Frontal cortex (tissue), 4 donors: Measurements from ENCODE around the gene TNFSF4. TPM values are rescaled to one million over a fixed set of nuclear protein-coding genes. Genes with fewer than 3 reads are reported as not detected.
"Not testable (repeated sequence)": the region's sequence is repeated elsewhere in the genome, so short reads cannot be mapped to it uniquely, and the experiment has no call there.

Experiments
- DNase-seq, 2 donors: peaks; one replicate each; pipeline ENCODE4 v3.0.0; 2012; ENCODE audit warnings: low spot score in 2 of 2
- FAIRE-seq: peaks from 2 replicates; lab custom pipeline; 2012; peaks lifted over from hg19 to GRCh38; lab: Jason Lieb, UNC
- total RNA-seq: library from RNA; depleted of rRNA; stranded (reverse); fragments of >200 nt; gene quantifications from one replicate; pipeline ENCODE4 v1.2.3, GENCODE V29; 2014
- donor health status: control.
- donor health status: control.
- donor health status: control.

TNFSF4 gene
- total RNA-seq, 1 donor from 2014 or later = 0.41 TPM

DNA sequence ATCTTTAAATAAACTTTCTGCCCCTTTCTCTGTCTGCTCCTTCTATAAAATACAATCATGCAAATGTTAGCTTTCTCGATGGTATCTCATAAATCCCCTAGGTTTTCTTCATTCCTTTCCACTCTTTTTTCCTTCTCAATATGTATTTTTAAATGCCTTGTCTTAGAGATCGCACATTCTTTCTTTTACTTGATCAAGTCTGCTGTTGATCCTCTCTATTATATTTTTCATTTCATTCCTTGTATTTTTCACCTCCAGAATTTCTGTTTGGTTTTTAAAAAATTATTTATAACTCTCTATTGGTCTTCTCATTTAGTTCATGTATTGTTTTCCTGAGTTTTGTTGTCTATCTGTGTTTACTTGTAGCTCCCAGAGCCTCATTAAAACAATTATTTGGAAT lies 36.0 kb downstream of the TNFSF4 start:
- DNase-seq = no peak
- FAIRE-seq = no peak

DNA sequence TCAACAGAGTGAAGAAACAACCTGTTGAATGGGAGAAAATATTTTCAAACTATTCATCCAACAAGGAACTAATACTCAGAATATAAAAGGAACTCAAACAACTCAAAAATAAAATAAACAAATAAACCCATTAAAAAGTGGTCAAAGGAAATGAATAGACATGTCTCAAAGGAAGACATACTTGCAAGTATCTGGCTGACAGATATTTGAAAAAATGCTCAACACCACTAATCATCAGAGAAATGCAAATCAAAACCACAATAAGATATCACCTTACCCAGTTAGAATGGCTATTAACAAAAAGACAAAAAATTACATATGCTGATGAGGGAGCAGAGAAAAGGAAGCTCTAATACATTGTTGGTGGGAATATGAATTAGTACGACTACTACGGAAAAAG lies 38.2 kb downstream of the TNFSF4 start:
- FAIRE-seq (peak; percentile 17), DNase-seq (no peak)

DNA sequence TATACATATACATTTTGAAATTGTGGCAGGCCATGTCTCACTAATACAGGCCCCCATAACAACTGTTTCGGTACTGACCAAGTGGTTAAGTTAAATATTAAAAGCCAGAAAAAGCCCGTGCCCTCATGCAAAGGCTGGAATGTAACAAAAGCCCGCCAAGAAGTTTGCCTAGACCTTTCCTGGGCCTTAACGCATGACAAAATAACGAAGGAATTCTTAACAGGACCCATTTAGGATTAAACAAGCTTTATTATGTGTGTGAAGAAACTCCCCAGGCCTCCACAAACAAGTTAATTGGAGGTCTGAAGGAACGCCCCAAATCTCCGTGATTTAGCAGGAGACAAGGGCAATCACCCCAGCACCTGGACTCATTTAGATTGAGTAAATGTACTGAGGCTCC lies 42.4 kb downstream of the TNFSF4 start:
- FAIRE-seq = no peak
- DNase-seq = no peak

DNA sequence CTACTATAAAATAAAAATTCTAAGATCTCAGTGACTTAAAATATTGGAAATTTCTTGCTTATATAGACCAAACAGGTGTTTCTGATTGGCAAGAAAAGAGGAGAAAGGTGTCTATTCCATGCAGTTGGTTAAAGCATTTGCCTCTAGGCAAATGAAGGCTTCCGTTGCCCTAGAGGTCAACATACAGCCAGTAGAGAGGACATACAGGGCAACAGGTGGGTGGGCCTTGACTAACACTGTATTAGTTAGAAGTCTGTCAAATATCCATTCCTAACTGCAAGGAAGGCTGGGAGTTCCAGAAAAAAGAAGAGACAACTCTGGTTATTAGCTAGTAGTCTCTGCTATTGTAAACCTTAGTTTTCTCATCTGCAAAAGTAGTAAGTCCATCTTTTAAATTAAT lies 43.0 kb downstream of the TNFSF4 start:
- no peak for FAIRE-seq
- DNase-seq = no peak

DNA sequence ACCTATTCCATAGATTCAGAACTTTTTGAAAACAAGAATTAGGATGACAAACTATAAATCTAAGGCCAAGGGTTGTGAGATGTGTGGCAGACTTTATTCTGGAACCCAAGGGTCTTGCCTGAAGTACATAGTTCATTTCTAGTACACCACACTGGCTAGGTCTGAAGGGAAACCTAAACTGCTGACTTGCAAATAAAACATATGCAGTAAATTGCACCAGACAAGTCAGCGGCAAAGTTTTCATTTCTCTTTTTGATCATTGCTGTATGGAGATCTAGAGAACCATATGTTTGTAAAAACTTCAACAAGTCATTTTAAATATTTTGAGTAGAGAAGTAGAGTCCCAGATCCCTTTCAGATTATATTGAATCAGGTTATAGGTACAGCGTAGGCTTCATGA lies 43.9 kb downstream of the TNFSF4 start:
- FAIRE-seq (no peak), DNase-seq (no peak)

DNA sequence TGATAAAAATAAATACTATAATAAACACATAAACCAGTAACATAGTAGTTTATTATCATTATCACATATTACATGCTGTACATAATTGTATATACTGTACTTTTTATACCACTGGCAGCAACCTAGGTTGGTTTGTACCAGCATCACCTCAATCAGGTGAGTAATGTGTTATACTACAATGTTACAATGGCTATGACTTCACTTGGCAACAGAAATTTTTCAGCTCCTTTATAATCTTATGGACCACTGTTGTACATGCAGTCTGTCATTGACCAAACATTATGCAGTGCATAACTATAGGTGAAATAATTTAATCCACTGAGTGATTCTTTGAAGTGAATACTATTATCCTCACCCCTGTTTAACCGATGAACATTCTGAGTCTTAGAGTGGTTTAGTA lies 44.5 kb downstream of the TNFSF4 start:
- no peak for DNase-seq
- FAIRE-seq = no peak

DNA sequence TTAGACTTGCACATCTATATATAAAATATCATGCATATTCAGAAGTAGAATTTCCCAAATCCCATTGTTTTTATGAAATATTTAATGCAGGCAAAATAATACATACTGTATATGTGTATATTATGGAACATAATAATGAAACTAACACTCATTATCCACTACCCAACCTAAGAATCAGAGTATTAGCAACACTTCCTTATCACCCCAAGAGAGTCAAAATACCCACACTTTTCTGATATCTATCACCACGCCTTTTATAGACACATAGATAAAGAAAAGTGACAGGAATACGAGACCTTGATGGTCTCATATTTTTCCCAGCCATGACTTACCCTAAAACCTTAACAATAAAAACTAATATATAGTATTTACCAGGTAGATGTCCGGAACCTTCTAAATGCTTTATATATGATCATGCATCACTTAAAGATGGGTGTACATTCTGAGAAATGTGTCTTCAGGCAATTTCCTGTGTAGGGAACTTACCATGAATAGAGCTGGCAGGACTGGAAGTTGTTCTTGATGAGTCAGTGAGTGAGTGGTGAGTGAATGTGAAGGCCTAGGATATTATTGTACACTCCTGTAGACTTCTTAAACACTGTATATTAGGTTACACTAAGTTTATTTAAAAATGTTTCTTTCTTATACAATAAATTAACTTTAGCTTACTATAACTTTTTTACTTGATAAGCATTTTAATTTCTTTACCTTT lies 45.5 kb downstream of the TNFSF4 start:
- DNase-seq (no peak), FAIRE-seq (no peak)

DNA sequence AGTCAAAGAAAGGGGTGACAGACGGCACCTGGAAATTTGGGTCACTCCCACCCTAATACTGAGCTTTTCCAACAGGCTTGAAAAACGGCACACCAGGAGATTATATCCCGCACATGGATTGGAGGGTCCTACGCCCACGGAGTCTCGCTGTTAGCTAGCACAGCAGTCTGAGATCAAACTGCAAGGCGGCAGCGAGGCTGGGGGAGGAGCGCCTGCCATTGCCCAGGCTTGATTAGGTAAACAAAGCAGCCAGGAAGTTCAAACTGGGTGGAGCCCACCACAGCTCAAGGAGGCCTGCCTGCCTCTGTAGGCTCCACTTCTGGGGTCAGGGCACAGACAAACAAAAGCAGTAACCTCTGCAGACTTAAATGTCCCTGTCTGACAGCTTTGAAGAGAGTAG lies 53.2 kb downstream of the TNFSF4 start:
- FAIRE-seq, DNase-seq: not testable (repeated sequence)

DNA sequence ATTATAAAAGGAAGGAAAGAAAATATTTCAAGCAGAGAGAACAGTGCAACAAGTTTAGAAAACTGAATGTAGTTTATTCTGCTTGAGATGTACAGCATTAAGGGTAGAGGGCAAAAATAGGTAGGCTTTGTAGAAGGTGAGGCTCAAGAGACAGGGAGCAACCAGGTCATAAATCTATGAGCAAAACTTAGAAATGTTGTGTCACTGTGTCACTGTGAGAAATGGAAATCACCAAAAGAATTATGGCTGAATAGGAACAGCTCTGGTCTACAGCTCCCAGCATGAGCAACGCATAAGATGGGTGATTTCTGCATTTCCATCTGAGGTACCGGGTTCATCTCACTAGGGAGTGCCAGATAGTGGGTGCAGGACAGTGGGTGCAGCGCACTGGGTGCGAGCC lies 53.6 kb downstream of the TNFSF4 start:
- FAIRE-seq = no peak
- no peak for DNase-seq

DNA sequence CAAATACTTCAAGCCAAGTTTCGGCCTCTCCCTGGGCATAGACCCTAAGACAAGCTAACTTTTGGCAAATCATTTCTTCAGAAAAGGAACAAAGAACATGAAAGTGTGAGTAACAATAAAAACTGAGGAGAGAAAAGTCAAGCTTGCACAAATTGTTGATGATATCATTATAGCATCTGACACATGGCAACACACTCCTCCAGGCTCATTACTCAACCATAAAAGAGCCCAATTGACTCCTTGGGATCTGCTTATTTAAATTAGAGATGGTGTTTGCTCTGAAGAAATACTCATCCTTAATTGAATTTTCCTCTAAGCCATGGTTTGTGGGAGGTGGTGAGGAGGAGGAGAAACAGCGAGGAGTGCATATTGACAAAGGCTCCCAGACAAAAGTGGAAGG lies 54.5 kb downstream of the TNFSF4 start:
- FAIRE-seq = no peak
- no peak for DNase-seq

DNA sequence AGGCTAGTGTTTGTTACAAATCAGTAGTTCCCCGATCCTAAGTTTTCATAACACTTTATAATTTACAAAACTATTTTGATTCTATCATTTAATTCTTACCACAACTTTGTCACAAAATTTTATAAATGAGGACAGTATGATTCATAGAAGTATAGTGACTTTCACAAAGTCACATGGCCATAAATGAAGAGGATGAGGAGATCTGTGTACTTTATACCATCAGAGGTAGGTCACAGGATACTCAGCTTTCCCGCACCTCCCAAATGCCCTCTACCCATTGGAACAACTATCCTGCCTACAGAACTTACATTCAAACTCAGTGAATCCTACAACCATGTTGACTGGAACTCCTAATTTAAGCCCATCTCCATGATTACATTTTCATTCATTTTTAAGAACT lies 56.3 kb downstream of the TNFSF4 start:
- FAIRE-seq (no peak), DNase-seq (no peak)

DNA sequence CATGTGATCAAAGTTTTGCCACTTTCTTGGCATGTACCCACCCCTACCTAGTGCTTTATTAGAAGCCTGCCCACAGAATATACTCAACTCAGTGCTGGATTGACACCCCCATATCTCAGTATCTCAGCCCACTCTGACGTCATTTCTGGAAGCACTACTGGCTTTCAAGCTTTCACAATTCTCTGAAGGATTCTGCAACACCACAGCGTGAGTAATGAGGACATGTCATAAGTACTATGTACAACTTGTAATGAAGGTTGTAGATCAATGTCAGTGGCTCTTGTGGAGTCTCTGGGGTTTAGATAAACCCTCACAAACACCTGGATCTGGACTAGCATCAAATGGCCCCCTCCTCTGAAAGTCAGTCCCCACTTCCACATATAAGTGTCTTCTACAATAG lies 57.2 kb downstream of the TNFSF4 start:
- DNase-seq (no peak), FAIRE-seq (no peak)

DNA sequence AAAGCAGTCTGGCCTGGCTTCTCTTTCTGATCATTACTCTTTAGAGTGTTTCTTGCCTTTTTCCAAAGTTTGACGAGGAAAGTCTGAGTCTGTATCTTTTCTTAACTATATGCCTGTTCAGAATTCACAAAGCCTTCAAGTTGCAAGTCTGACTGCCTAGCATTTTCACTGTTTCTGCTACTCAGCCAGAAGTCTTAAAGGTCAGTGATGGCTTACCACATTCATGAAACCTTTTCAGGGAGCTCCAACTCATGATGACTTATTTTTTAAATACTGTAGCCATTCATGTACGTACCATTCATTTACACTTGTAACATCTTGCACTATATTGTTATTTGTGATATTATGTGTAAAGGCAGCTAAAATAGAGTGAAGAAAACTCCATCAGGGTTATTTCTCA lies 58.2 kb downstream of the TNFSF4 start:
- no peak for DNase-seq

DNA sequence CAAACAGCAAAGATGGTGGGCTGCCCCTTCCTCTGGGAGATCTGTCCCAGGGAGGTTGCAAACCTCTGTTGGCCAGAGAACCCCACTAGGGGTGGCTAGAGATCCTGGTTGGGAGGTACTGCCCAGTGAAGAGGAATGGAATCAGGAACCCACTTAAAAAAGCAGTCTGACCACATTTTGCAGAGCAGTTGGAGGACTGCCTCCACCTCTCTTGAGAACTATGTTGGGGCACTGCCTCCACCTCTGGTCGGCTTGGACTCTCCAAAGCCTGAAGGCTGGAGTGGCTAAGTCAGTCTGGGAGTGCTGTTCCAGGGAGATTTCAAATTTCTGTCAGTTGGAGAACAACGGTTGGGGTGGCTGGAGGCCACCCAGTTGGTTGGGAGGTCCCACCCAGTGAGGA lies 58.6 kb downstream of the TNFSF4 start:
- DNase-seq (no peak), FAIRE-seq (no peak)

More for the DNA sequence above, 58.2 kb downstream of the TNFSF4 start:
- FAIRE-seq = no peak

DNA sequence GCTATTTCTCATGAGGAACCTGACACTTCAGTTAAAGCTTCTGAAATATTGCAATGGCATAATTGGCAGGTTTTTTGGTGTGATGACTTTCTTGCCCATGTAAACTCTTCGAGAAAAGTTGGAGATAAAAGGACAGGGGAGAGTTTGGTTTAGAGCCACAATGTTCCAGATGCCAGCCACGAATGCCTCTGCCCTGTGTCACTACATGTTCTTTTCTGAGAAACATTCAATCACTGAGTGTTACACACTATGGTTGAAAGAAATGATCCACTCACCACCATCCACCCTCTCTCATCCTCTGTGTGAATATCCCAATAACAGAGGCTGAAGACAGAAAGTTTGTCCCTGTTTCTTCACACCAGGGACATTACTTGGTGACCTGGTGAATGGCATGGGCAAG lies 66.4 kb downstream of the TNFSF4 start:
- no peak for DNase-seq
- FAIRE-seq = no peak

DNA sequence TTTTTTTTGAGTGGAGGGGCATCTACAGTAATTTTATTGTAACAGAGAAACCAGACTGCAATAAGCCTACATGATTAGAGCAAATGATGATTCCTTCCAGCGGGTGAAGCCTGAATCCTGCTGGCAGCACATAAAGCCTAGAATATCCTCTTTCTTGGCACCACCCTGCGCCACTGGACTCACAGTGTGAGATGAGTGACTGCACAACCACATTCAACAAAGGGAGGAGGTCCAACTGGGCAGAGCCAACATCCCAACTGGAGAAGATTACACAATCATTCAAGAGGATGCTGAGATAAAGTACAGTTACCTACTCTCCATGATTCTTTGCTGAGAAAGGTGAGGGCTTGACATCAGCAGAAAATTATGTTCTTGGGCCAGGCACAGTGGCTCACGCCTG lies 67.4 kb downstream of the TNFSF4 start:
- DNase-seq (no peak), FAIRE-seq (no peak)

DNA sequence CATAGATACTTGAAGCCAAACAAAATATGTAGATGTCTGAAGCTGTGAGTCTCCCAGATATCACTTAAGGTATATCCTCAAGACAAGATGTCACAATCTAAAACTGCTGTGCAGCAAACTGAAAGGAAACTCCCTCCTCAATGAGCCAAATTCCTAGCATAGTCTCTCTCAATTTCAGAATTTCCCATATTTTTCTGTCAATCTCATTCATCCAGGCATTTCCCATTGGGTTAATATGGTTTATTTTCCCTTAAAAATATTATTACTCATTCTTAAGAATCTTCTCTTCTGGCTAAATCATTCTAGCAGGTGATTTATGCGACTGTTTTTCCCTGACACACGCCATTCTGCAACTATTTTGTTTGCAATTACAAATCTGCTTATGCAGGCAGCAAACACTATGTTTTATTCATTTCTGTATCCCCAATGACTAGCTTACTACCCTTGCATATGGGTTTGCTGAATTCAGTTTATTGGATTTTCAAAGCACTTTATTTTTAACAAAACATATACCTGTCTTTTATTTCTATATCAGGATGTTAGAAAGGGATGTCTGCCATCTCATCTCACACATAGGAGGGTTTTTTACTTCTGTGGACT lies 69.9 kb downstream of the TNFSF4 start:
- DNase-seq (no peak), FAIRE-seq (no peak)

DNA sequence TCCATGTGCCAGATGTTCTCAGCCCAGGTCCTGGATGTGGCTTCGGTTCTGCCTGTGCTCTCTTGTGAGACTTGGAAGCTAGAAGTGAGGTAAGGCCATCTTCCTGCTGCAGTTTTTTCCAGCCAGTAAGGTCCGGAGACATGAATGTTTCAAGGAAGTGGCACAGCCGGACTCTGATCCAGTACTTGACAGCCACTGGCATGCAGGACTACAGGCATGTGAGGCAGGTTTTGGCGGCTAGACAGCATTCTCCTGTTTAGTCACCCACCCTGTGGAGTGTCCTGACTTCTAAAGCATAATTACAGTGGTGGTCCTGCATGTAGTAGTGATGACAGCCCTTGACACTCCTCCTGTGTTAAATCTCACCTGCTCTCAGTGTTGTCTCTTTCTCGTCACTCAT lies 72.3 kb downstream of the TNFSF4 start:
- FAIRE-seq (no peak), DNase-seq (no peak)

DNA sequence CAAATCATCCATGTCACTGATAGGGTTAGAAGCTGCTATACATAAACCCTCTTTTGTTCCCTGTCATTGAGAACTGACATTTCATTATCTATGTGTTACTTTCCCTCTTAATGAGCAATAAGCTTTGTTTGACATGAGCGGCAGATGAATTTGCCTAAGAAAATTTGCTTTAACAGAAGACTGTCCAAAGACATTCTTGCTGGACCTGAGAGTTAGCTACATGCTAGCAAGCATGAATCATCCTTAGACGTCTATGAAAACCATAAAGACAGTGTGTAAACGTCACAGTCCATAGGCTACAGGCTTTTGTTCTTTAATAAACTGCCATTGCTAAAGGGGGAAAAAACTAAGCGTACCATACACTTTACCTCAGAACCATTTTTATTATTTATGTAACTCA lies 73.1 kb downstream of the TNFSF4 start:
- FAIRE-seq (no peak), DNase-seq (no peak)
